Eye (tissue), 1 donor: ENCODE data around the gene MTPN.

Experiments used
- DNase-seq: peaks from one replicate; pipeline ENCODE4 v3.0.0-alpha.2; 2015

Gene MTPN

GRCh38 chr7:135977007-135977741, at the start of gene MTPN:
TSS of gene MTPN (minus strand) at chr7:135977359. CDS start at chr7:135977100, 259 bp downstream.
- DNase-seq: peak; percentile 99

GRCh38 chr7:136026209-136026608, 49.0 kb upstream of the MTPN start:
- no peak for DNase-seq

- DNase-seq: no peak
Observed at GRCh38 chr7:136023134-136023869, 46.1 kb upstream of the MTPN start.

- no peak for DNase-seq
Observed at GRCh38 chr7:136020556-136020955, 43.4 kb upstream of the MTPN start.

GRCh38 chr7:136018104-136018503, 40.9 kb upstream of the MTPN start:
- DNase-seq: no peak

GRCh38 chr7:136016649-136017395, 39.7 kb upstream of the MTPN start:
- no peak for DNase-seq

- DNase-seq: no peak
Observed at GRCh38 chr7:136015638-136016037, 38.5 kb upstream of the MTPN start.

GRCh38 chr7:136014659-136015058, 37.5 kb upstream of the MTPN start:
- DNase-seq: no peak

- no peak for DNase-seq
Observed at GRCh38 chr7:136012238-136012637, 35.1 kb upstream of the MTPN start.

GRCh38 chr7:136009488-136010079, 32.4 kb upstream of the MTPN start:
- peak; percentile 85 for DNase-seq

GRCh38 chr7:136006208-136006607, 29.0 kb upstream of the MTPN start:
- no peak for DNase-seq

- no peak for DNase-seq
Observed at GRCh38 chr7:136004083-136004482, 26.9 kb upstream of the MTPN start.

GRCh38 chr7:136002802-136003201, 25.6 kb upstream of the MTPN start:
- DNase-seq: no peak

GRCh38 chr7:136000288-136000913, 23.2 kb upstream of the MTPN start:
- no peak for DNase-seq

- no peak for DNase-seq
Observed at GRCh38 chr7:135998081-135998480, 20.9 kb upstream of the MTPN start.

- DNase-seq: no peak
Observed at GRCh38 chr7:135995748-135996147, 18.6 kb upstream of the MTPN start.

- DNase-seq: no peak
Observed at GRCh38 chr7:135994466-135995205, 17.5 kb upstream of the MTPN start.

GRCh38 chr7:135993950-135994349, 16.8 kb upstream of the MTPN start:
- DNase-seq: no peak

GRCh38 chr7:135991906-135992305, 14.7 kb upstream of the MTPN start:
- no peak for DNase-seq

- DNase-seq: no peak
Observed at GRCh38 chr7:135991322-135991721, 14.2 kb upstream of the MTPN start.

GRCh38 chr7:135990258-135990657, 13.1 kb upstream of the MTPN start:
- DNase-seq: no peak
